ENCODE data around the gene CTF1.
"Not testable (repeated sequence)": the region's sequence is repeated elsewhere in the genome, so short reads cannot be mapped to it uniquely, and the experiment has no call there.

Gene CTF1

DNA sequence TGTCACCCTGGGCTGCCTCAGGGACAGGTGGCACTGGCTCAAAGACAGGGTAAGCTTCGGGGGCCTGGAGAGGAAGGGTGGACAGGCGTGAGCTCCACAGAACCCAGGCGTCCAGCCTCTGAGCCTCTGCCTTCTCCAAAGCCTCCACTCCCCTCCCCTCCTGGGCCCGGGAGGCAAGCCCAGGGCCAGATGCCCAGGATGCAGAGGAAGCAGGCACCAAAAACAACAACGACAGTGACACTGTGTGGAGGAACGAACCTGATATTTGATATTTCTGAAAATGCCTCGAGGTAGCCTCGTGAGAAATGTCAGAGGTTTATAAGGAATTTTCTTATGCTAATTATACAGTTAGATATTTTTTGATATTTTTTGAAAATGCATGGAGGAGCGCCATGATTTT, 8.5 kb upstream of the CTF1 start:
- DNase-seq (ENCODE audit: low read depth, low spot score): no peak

DNA sequence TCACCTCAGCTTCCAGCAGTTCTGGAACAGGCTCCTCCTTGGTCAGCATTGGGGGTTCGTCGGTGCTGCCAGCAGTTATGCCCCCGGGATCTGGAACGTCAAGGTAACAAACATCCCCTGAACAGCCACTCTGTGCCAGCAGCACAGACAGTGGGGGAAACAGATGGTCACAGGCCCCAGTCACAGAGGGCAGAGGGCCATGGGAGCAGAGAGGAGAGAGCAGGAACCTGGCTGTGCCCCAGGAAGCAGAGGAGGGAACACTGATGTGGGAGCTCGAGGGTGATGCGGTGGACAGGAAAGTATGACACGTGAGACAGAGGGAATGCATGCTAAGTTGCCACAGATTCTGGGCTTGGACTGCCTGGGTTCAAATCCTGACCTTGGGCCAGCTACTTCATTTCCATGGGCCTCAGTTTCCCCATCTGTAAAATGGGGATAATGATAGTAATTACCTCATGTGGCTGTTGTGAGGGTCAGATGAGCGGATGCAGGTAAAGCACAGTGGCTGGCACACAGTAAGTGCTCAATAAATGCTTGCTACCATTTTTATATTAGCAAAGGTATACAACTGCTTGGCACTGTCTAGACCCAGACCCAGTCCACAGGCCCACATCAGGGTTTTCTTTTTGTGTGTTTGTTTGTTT, 7.4 kb upstream of the CTF1 start:
- DNase-seq (ENCODE audit: low read depth, low spot score): no peak

DNA sequence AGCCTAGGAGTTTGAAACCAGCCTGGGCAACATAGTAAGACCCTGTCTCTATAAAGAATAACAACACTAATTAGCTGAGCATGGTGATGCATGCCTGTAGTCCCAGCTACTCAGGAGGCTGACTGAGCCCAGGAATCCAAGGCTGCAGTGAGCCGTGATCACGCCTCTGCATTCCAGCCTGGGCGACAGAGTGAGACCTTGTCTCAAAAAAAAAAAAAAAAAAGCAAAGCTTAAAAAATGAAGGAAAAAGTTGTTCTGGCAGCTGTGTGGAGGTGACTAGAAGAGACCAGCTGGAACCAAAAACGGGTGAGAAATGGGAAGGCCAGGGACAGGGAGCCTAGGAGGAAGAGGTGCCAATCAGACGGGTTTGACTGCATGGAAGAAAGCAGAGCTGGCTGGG, 6.7 kb upstream of the CTF1 start:
- no peak for DNase-seq (ENCODE audit: low read depth, low spot score)

DNA sequence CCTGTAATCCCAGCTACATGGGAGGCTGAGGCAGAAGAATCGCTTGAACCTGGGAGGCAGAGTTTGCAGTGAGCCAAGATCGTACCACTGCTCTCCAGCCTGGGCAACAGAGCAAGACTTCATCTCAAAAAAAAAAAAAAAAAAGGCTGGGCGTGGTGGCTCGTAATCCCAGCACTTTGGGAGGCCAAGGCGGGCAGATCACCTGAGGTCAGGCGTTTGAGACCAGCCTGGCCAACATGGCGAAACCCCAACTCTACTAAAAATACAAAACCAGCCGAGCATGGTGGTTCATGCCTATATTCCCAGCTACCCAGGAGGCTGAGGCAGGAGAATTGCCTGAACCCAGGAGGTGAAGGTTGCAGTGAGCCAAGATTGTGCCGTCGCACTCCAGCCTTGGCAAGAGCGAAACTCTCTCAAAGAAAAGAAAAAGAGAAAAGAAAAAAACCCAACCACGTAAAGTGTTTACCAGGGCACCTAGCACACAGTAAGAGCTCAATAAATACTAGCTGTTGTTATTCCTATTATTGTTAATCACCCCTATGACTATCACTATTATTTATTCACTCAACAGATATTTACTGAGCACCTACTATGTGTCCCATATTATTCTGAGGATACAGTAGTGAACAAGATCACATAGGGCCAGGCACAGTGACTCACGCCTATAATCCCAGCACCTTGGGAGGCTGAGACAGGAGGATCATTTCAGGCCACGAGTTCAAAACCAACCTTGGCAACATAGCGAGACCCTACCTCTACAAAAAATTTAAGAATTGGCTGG, 5.2 kb upstream of the CTF1 start:
- DNase-seq (ENCODE audit: low read depth, low spot score): not testable (repeated sequence)

DNA sequence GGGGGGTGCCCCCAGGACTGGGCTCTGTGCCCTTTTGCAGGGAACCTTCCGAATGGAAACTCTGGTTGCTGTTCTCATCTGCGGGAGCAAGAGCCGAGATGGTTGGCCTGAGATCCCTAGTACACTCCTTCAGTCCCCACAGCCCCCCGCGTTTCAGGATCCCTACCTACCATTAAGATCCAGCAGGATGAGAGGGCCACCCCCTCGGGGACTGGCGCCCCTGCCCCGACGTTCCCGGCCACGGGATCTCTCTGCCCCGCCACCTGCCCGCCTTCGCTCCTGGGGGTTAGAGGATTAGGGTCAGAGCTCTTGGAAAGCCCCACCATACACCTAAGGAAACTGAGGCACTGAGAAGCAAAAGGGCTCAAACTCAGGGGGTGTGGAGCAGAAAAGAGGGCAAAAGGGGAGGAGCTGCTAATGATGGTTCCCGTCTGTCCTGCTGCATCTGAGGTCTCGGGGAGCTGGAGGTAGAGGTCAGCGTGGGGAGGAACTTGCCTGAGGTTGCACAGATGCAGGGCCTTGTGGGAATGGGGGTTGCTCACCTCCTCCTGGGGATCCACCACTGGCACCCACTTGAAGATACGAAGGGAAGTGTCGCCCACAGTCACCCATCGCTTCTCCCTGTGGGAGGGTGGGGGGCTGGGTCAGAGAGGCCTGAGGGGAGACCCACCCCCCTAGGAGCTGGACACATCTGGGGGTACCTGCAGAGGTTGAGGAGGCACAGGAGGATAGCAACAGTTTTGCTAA, 3.6 kb upstream of the CTF1 start:
- no peak for DNase-seq (ENCODE audit: low read depth, low spot score)

DNA sequence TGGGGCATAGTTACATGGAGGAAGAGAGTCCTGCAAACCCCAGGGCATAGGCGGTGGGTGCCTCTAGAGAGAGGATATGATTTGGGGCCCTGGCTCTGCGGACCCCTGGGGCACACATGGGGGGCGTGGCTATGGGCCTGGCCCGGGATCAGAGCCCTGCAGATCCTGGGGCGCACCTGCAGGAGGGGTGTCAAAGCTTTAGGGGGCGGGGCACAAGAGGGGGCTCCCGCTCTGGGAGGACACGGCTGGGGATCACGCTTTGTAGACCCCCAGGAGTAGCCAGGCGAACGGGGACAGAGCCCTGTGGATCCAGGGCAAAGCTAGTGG, 3.0 kb upstream of the CTF1 start:
- no peak for DNase-seq (ENCODE audit: low read depth, low spot score)

DNA sequence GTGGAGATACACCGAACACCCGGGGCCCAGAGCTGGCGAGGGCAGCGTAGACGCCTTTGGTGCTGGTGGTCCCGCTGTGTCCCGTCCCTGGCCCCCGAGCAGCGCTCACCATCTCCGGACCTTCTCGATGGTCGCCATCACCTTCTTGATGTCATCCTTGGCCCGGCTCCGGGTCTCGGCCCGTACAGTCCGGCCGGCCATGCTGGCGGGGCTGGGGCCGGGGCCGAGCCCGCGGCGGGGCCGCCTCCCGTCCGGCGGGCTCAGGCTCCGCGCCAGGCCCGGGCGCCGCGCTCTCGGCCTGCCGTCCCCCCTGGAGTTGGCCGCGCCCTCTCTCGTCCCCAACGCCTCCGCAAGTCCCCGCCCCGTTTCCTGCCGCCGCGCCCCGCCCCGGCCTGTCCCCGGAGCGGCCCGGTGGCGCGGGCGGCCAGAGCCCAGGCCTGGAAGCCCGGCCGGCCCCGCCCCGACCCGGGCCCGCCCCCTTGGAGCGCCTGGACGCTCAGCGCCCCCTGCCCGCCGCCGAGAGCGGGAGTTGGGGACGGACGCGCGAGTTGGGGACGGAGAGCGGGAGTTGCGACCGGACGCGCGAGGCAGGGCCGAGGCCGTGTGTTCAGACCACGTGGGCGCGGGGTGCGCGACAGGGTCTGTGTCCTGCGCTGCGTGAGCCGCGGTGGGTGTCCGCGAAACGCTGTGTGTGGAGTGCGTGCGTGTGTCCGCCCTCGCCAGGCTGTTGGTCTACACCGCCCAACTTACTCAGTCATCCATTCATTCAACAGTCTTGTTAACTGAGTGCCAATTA, 2.5 kb upstream of the CTF1 start, which contains the start of gene BCL7C:
Gene BCL7C, minus strand, starts transcription at position 334 of the 796 bp plus-strand sequence. Its CDS starts 133 bp downstream, at position 201.
- DNase-seq (ENCODE audit: low read depth, low spot score): no peak

DNA sequence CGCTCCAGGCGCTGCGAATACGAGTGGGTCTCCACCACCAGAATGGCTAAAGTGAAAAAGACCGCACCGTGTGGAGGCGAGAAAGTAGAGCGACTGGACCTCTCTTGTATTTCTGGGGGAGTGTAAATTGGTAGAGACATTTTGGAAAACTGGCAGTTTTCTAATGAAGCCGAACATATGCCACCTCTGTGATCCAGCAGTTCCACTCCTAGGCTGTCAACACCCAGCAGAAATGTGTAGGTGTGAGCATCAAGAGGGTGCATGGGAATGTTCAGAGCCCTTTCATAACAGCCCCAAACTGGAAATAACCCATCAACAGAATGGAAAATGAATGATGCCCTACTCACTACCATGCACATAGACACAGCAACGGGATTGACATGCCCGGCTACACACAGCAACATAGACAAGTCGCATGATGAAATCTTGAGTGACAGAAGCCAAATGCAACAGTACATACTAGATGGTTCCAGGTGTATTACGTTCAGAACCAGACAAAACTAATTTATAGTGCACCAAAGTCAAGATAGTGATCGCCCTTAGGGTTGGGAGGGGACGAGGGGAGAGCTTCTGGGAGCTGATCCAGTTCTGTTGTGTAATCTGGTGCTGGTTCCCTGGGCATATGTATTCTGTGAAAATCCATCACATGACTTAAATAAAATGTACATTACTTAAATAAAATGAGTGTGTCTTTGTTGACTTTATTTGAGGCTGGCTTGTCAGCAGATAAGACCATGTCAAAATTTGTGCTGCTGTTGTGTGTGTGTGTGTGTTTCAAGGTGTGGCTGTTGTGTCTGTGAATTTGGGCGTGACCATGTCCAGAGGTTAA, 1.7 kb upstream of the CTF1 start:
- no peak for DNase-seq (ENCODE audit: low read depth, low spot score)

DNA sequence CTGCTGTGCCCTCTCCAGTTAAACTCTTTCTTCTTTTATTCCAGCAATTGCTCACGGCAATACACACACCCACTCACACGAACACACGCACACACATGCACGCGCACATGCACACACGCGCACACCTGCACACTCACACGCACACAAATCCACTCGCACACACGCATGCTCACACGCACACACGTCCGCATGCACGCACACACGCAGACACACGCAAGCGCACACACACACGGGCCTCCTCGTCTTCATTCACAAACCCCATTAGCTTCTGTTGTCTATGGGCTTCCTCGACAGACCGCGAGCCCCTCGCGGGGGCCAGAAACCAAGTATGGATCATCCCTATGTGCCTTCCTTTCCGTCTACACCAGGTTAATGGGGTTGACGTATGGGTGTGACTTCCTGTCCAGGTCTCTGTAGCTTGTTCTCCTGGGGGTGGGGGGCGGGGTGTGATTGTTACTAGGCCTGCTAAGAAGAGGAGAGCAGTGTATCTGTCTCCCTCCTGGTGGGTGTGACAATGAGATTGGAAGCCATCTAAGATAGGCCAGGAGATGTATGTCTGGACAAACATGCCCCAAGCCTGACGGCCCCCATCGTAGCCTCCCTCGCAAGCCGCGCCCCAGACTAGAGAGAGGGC, 670 bp upstream of the CTF1 start:
- DNase-seq (ENCODE audit: low read depth, low spot score): no peak

DNA sequence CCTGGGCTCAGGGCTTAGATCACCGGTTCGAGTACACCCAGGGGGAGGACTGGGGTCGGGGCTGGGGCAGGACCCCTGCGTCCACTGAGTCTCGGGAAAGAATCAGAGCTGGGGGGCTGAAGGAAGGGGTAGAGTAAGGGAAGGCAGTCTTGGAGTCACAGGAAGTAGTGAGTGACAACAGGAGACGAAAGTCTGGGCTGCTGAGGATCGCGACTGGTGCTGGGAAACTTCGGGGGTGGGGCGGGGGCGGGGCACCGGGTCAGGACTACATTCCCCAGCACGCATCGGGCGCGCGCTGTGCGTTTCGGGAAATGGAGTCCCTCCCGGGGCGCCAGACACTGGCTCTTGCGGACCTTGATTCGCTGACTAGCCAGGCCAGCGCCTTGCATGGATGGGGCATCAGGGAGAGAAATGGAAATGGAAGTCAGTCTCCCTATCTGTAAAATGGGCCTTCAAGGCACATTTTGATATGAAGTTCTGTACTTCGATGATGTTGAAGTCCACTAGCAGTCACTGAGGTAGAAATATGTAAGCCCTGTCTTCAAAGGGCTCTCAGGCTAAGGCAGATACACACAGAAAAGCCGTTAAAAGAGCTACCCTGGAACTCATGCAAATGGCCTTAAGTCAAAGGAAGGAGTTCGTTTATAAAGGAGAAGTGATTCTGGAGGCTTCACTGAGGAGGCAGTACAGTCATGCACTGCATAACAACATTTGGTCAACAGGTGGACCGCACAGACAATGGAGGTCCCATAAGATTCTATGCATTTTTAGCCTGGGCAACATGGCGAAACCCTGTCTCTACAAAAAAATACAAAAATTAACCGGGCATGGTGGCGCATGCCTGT, 697 bp downstream of the CTF1 start:
- peak; percentile 82 for DNase-seq (ENCODE audit: low read depth, low spot score)

DNA sequence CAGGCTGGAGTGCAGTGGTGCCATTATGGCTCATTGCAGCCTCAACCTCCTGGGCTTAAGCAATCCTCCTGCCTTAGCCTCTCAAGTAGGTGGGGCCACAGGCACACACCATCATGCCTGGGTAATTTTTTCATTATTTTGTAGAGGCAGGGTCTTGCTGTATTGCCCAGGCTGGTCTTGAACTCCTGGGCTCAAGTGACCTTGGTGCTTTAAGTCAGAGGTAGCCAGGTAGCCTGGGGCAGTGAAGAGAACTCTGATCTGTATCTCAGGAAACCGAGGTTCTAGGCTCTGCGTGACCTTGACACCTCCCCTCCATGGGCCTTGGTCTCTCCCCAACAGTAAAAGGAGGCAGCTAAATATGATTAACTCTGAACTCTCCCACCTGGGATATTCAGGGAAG, 3.4 kb downstream of the CTF1 start:
- DNase-seq (ENCODE audit: low read depth, low spot score): no peak

DNA sequence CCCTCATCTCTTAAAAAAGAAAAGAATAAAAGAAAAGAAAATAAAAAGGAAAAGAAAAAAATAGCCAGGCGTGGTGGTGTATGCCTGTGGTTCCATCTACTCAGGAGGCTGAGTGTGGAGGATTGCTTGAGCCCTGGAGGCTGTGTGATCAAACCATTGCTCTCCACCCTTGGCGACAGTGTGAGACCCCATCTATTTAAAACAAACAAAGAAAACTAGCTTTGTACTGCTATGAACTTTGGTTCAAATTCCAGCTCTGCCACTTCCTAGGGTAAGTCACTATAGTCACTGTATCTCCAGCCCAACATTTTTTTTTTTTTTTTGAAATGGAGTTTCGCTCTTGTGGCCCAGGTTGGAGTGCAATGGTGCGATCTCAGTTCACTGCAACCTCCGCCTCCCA, 4.2 kb downstream of the CTF1 start:
- DNase-seq (ENCODE audit: low read depth, low spot score): no peak

DNA sequence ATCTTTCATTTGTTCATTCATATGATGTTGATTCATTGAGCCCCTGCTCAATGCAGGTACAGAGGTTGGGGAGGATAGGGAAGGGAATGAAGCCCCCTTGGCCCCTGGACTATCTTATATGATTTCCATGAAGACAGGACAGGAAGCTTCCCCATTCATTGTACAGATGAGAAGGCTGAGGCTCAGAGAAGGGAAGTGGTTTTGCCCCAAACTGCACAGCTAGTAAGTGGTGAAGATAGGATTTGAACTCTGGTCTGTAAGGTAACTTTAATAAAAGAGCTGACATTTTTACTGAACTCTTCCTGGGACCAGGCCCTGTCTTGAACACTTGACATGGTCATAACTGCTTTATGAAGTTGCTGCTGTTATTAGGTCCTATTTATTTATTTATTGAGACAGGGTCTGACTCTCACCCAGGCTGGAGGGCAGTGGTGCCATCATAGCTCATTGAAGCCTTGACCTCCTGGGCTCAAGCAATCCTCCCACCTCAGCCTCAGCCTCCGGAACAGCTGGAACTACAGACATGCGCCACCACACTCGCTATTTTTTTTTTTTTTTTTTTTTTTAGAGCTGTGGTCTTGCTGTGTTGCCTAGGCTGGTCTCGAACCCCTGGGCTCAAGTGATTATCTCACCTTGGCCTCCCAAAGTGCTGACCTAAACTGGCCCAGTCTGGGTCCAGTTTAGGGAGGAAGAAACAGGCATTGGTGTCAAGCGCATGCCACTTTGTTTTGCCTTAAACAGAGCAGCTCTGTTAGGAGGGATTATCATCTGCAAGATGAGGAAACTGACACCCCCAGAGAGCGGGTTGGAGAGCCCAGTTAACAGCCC, 5.0 kb downstream of the CTF1 start:
- DNase-seq (ENCODE audit: low read depth, low spot score): no peak

DNA sequence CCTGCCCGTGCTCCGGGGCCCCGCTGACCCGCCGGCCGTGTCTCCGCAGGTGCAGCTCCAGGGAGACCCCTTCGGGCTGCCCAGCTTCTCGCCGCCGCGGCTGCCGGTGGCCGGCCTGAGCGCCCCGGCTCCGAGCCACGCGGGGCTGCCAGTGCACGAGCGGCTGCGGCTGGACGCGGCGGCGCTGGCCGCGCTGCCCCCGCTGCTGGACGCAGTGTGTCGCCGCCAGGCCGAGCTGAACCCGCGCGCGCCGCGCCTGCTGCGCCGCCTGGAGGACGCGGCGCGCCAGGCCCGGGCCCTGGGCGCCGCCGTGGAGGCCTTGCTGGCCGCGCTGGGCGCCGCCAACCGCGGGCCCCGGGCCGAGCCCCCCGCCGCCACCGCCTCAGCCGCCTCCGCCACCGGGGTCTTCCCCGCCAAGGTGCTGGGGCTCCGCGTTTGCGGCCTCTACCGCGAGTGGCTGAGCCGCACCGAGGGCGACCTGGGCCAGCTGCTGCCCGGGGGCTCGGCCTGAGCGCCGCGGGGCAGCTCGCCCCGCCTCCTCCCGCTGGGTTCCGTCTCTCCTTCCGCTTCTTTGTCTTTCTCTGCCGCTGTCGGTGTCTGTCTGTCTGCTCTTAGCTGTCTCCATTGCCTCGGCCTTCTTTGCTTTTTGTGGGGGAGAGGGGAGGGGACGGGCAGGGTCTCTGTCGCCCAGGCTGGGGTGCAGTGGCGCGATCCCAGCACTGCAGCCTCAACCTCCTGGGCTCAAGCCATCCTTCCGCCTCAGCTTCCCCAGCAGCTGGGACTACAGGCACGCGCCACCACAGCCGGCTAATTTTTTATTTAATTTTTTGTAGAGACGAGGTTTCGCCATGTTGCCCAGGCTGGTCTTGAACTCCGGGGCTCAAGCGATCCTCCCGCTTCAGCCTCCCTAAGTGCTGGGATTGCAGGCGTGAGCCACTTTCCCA, 5.9 kb downstream of the CTF1 start:
- no peak for DNase-seq (ENCODE audit: low read depth, low spot score)

DNA sequence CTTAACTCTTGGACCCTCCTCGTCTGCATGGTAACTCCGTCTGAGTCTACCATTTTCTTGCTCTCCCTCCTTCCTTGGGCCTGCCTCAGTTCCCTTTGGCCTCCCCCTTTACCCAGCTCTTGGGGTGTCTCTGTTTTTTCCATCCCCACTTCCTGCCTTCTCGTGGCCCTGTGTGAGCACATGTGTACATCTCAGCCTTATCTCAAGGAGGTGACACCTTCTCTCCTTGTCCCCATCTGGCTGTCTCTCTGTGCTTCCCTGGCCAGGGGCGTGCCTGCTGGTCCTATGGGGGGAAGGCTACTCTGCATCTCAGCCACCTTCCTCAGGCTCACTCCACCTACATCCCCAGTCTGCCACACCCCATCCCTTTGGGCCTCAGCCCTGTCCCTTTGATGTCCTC, 6.6 kb downstream of the CTF1 start:
- no peak for DNase-seq (ENCODE audit: low read depth, low spot score)

DNA sequence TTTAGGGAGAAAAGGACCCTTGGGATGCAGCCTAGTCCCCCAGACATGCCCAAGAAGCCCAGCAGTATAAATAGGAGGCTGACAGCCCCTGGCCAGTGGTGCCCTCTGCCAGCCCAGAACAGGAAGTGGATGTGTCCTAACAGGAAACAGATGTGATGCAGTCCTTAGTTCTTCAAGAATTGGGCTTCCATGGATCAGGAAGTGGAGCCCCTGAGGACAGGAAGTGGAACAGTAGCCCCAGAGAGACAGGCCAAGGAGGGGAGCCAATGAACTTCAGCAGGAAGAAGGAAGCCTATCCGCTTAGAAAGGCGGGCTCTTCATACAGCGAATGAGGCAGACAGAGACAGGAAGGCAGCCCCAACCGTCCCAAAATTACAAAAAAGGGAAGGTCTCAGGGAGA, 7.2 kb downstream of the CTF1 start:
- DNase-seq (ENCODE audit: low read depth, low spot score): no peak

DNA sequence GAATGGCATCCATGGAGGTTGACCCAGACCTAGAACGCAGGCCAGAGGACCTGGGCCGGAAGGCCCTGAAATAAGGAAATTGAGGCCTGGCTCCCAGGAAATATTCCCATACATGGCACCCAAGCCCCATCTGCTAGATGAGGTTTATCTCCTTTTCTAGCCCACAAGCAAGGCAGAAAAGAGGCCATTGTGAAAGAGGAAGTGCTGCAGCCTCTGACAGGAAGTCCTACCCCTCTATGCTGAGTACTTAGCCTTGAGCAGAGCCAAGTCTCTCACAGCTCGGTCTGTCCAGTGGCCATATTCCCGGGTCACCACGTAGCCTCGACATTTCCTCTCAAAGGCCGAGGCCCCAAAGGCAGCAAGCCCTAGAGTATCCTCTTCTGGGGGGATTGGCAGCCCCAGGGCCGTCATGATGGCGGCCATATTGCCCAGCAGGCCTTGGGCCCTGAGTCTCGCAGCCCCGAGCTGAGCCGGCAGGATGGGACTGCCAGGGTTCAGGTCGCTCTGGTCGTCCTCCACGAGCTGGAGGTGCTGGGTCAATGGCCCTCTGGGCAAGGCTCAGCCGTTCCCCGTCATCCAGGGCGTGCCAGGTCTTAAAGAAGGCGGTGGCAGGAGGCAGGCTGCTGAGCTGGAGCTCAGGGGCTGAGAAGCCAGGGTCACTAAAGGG, 7.8 kb downstream of the CTF1 start:
- DNase-seq (ENCODE audit: low read depth, low spot score): no peak
